Stimulated activated CD8-positive, alpha-beta memory T cell treated with anti-CD3 and anti-CD28 coated beads, Interleukin-7, amount 100 ng/mL, for 48 hours (primary cell): Measurements from ENCODE around the gene COL4A4.
"Not testable (repeated sequence)": the region's sequence is repeated elsewhere in the genome, so short reads cannot be mapped to it uniquely, and the experiment has no call there.

Source experiments
- DNase-seq, 2 donors: peaks; one replicate each; pipeline ENCODE4 v3.0.0-alpha.2; 2020; ENCODE audit warnings: low read depth in 1 of 2; ENCODE audit errors: extremely low read depth in 1 of 2

COL4A4 gene

GRCh38 chr2:227163998-227164762, at the start of gene COL4A4, which contains the start of gene COL4A3:
Gene COL4A4, minus strand, starts transcription at chr2:227164205. Its CDS starts 16,722 bp downstream, at chr2:227147483.
Gene COL4A3, plus strand, starts transcription at chr2:227164624. Its CDS starts 103 bp downstream, at chr2:227164727.
- no peak for DNase-seq

- no peak for DNase-seq
Observed at GRCh38 chr2:227207573-227207972, 43.6 kb upstream of the COL4A4 start.

DNA sequence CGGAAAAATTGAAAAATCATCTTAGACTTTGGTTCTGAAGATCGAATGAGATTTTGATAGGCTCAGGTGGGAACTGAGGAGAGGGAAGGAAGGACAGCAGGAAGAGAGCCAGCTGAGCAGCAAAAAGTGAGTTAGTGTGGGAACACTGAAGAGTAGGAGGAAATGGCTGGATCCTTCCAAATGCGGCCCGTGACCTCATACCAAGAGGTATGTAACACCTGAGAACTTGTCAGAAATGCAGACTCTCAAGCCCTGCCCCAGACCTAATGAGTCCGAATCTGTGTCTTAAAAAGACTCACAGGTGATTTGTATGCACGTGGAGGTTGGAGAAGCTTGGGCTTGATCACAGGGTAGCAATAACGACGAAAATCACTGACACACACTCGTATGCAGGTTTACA, 42.4 kb upstream of the COL4A4 start:
- no peak for DNase-seq

- DNase-seq, result no peak
Observed at GRCh38 chr2:227205701-227206100, 41.7 kb upstream of the COL4A4 start.

DNA sequence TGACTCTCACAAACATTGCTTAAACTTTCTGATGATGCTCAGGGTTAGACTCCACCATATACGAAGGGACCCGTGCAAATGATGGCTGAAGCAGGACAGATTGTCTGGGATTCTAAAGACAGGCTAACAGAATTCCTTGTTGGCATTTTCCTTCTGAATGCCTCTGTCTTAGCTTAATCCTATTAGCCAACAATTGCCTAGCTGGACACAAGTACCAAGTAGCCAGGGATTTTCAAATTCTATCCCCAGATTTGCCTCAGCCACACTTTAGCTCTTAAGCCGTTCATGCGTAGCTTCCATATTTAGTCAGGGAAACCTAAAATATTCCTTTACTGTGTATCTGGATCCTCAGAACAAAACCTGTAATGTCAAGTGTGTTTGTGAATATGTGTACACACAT, 40.4 kb upstream of the COL4A4 start:
- DNase-seq, result no peak

GRCh38 chr2:227201771-227202170, 37.8 kb upstream of the COL4A4 start:
- DNase-seq, result no peak

DNA sequence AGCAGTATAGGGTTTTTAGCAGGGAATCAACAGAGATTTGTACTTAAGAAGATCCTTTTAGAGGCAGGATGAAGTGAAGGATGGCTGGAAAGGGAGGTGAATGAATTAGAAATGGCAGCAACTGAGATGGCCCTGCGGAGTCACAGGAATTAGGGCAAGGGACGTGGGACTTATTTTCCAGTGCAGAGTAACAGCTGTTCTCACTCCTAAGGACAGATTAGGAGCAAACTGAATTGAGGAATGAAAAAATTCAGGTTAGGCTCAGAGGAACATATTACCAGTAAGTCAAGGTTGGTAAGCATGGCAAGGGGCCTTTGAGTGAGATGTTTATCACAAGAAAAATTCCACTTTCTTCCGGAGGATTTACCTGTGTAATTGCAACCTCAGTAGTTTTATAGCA, 34.9 kb upstream of the COL4A4 start:
- no peak for DNase-seq

GRCh38 chr2:227194219-227194618, 30.2 kb upstream of the COL4A4 start:
- DNase-seq, result no peak

DNA sequence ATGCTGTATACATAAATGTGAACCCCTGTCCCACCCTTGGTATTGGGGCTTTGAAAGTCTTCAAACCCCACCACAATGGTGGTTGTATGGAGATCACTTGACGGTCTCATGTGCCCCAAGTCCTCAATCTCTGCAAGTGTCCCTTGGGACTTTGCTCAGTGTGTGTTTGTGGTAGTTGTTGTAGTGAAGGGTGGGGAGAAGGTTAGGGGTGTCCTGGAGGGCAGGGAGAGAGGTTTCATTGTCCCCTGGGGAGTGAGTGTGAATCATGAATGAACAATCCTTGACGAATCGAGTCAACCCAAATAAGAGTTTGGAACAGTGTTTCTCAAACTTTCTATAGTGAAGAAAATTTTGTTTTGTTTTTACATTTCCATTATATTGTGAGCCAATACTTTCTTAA, 28.5 kb upstream of the COL4A4 start:
- no peak for DNase-seq

- no peak for DNase-seq
Observed at GRCh38 chr2:227191367-227191766, 27.4 kb upstream of the COL4A4 start.

GRCh38 chr2:227188292-227188691, 24.3 kb upstream of the COL4A4 start:
- no peak for DNase-seq

- no peak for DNase-seq
Observed at GRCh38 chr2:227186751-227187150, 22.7 kb upstream of the COL4A4 start.

- no peak for DNase-seq
Observed at GRCh38 chr2:227185615-227186232, 21.7 kb upstream of the COL4A4 start.

DNA sequence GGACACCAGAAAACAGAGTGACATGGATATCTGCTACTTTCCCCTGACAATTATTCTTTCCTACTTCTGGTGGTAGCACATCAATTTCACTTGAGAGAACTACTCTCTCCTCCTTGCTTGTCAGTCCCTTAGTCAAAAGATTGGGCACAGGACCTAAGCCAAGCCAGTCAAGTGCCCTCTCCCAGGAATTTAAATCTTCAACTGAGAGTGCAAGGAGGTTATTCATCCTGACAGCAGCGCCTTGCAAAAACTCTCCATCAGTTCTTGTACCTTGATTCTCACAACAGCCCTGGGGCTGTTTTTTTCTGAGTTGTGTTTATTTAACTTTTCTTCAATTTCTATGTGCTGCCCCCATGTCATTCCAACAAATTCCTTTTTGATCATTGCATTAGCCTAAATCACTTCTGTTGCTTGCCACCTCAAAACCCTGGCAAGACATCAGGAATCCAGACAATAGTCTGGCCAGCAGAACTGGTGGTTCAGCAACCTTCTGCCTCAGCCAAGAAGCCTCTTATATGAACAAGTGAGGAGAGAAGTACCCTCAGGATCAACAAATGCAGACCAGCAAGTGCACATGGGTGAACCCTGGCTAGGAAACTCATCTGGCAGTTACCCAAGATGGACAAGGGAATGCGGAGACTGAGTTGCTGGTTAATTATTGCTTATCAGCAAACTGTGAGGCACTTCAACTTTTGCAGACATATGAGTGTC, 19.8 kb upstream of the COL4A4 start:
- no peak for DNase-seq

DNA sequence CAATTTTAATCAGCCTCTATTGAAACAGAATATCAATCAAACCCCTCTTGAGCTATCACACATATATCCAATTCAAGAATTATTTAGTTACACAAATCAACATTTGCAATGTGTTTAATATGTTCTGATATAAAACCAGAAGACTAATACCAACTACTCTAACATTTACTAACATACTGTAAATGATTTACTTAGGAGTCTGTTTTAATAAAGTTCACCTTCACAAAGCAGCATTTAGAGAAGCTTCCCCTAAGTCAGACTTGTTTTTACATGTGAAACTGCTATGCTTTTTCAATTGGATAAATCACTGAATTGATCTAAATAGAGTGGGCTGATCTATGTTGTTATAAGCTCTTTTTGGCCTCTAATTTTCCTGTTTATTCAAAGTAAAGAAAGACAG, 18.8 kb upstream of the COL4A4 start:
- DNase-seq, result no peak

- no peak for DNase-seq
Observed at GRCh38 chr2:227180770-227181169, 16.8 kb upstream of the COL4A4 start.

DNA sequence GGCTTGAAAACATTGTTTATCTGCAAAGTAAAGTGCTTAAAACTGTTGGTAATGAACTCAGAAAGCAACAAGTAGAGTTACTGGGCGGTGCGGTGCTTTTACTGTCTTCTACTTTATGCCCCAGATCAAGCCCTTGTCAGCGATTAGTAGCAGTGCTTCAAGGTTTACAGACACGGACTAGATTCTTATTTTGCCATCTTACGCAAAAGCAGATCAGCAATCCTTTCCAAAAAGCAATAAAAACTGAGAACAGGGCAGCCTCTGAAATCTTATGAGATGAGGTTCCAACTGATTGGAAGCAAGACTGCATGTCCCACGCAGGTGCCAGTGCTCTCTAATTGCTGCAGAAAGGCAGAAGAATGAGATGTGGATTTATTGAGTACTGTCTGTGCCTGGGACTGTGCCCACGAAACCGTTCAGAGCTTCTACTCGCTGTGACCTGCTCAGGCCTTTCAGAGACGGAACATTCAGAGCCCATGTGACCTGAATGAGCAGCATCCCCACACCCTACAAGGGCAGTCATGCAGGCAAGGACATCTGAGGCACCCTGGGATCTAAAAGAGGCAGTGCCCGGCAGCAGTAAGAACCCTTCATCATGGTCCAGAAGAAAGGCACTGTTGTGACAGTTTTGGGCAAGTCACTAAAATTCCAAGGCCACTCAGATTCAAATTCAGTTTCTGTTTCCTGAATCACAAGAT, 16.1 kb upstream of the COL4A4 start:
- DNase-seq, result no peak

DNA sequence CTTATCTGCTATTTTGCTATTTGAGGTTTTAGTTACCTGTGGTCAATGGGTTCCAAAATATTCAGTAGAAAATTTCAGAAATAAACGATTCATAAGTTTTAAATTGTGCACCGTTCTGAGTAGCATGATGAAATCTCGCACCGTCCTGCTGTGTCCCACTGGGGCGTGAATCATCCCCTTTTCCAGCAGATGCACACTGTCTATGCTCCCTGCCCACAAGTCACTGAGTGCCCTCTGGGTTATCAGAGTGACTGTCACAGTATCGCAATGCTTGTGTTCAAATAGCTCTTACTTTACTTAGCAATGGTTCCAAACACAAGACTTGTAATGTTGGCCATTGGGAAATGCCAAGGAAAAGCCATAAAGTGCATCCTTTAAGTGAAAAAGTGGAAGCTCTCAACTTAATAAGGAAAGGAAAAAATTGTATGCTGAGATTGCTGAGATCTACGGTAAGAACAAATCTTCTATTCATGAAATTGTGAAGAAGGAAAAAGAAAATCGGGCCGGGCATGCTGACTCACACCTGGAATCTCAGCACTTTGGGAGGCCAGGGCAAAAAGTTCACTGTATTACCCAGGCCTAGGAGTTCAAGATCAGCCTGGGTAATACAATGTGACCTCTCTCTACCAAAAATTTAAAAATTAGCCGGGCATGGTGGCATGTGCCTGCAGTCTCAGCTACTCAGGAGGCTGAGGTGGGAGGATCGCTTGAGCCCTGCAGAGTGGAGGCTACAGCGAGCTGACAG, 13.8 kb upstream of the COL4A4 start:
- DNase-seq, result no peak

- not testable (repeated sequence) for DNase-seq
Observed at GRCh38 chr2:227171779-227172178, 7.8 kb upstream of the COL4A4 start.

DNA sequence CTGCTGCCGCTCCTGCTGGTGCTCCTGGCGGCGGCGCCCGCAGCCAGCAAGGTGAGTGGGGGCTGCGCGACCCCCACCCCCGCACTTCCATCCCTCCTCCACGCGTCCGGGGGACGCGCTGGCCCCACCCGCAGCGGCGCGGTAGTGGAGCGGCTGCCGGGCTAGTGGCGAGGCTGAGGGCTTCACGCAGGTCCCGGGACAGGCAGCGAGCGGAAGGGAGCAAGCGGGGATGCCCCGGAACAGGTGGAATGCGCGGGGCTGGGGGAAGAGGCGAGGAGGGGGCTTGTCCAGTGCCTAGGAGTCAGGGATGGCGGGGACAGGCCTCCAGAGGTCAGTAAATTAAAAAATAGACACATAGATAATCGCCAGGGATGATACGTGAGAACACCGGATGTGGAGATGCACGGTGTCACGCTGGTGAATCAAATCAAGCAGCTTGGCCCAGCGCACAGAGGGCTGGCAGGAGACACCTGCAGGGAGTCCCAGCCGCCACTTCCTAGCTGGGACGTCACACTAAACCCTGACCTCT, 822 bp upstream of the COL4A4 start:
- peak in 1 of 2 donors; percentile 13 for DNase-seq
